GM18858 (cell line): ENCODE results near the gene MINK1.
"Not testable (repeated sequence)": the region's sequence is repeated elsewhere in the genome, so short reads cannot be mapped to it uniquely, and the experiment has no call there.

Experiments
- ATAC-seq: cut with Tn5 transposase; IDR thresholded peaks from one replicate; pipeline ENCODE4 v1.9.1; 2021; ENCODE audit not compliant: unreplicated experiment

MINK1 gene

DNA sequence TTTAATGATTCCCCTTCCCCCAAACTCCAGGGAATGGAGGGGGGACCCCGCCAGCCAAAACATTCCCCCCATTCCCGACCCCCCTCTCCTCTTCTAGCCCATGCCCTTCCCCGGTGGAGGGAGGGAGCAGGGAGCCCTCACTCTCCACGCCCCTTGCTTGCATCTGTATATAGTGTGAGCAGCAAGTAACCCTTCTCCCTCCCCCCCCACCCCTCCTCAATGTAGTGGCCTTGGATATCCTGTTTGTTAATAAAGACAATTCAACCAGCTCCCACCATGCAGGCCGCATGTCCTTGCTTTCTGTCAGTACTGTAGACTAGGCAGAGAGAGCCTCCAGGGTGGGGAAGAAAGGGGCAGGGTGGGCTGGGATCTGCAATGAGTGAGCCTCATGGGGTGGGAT lies 64.6 kb downstream of the MINK1 start:
- no peak for ATAC-seq

DNA sequence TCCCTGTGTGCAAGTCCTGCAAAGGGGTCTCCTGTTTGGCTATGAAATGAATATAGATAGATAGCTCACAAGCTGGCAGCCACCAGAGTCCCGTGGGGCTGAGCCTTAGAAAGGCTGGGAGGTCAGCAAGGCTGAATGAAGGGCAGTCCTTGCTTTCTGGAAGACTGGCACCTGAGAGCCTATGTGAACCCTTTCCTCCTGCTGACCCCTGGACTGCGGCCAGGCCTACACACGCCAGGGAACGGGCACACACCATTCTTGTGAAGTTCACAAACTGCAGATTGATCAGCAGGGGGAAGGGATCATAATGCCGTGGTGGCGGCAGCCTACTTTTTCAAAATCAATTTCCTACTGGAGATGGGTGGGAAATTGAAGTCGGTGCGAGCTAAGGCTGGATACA lies 65.2 kb downstream of the MINK1 start:
- ATAC-seq: no peak

DNA sequence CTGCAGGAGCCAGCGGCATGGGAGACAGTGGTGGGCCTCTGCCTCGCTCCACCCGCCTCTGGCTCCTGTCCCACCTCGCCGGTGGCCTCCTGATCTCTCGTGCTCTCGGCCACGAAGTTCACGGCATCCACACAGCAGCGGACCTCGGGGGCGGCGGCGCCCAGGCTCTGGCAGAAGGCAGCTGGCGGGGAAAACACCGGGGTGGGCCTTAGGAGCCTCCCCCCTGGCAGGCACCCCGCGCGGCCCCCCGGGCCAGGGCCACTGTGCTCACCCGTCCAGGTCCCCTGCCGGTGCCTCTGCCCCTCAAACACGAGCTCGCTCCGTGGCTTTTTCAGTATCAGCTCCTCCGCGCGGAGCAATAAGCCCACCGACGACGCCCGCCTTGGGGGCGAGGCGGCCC lies 65.8 kb downstream of the MINK1 start:
- ATAC-seq: no peak

DNA sequence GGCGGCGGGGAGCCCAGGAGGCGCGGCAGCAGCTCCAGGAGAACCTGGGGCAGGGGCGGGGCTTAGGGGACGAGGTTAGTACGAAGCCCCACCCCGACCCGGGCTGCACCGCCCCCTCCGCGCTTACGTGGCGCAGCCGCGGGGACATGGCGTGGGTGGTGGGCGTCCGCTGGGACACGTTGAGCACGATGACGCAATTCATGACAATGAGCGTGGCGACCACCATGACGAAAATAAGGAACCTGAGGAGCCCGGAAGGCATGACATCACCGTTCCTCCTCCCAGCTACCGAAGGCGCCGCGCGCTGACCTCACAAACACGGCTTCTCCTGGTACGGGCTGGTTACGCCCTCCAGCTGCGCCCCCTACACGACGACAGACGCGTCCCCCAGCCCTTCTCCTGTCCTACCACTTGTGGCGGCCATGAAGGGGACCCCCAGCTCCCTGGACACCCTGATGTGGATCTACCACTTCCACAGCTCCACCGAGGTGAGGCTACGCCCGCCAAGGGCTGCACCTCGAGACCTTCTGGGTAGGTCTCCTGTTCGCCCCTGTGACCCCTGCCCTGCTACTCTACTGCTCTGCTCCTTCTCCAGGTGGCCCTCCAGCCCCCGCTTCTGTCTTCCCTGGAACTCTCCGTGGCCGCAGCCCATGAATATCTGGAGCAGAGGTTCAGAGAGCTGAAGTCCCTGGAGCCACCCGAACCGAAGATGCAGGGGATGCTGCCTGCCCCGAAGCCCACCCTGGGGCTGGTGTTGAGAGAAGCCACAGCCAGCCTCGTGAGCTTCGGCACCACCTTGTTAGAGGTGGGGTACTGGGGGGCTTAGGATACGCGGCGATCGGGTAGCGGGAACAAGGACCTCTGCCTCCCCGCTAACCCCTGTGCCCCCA lies 66.4 kb downstream of the MINK1 start, which contains the start of gene C17orf107:
C17orf107 (plus strand) TSS at position 196 of the 890 bp plus-strand sequence; CDS start at position 423, 227 bp downstream.
- no peak for ATAC-seq

DNA sequence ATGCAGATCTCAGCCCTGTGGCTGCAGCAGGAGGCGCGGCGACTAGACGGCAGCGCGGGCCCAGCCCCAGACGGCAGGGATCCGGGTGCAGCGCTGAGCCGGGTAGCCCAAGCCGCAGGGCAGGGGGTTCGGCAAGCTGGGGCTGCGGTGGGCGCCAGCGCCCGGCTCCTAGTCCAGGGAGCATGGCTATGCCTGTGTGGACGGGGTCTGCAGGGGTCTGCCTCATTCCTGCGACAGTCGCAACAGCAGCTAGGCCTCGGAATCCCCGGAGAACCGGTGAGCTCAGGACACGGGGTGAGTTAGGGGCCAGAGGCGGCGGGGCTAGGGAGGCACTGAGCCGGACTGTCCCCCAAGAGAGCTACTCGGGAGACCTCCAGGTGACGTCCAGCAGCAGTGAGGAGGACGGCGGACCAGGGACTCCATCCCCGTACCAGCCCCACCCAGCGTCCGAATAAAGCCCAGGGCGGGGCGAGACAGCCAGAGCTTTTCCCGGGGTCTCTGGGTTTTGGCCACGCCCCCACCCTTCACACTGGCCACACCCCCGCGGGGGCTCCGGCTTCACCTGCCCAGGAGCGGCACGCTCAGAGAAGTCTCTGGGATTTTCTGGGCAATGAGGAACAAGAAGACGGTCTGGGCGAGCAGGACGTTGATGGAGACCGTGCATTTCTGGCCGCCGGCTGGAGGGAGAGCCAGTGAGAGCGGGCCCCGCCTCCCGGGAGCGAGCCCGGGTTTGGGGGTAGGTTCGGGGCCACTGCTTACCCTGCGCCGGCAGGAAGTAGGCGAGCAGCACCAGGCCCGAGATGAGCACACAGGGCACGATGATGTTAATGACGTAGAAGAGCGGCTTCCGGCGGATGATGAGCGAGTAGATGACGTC lies 67.3 kb downstream of the MINK1 start:
- ATAC-seq: no peak

DNA sequence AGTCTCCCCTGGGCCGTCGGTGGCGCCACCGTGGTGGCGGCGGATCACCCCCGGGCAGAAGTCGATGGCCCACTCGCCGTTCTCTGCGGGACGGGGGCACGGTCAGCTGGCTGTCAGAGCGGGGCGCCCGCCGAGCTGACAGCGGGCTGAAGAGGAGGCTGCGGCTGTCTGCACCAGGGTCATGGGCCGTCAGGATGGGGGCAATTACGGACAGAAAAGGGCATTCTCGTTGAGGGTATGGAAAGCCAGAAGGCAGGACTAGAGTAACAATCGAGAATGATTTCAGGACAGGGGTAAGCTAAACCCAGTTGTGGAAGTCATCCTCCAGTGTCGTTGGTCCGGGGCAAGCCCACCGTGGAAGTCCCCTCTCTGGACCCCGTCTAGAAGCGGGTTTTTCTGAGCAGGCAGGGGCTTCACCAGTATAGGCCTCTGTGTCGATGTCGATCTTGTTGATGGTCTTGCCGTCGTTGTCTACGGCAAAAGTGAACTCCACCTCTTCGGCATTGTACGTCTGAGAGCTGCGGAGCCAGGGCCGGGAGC lies 68.0 kb downstream of the MINK1 start:
- no peak for ATAC-seq

DNA sequence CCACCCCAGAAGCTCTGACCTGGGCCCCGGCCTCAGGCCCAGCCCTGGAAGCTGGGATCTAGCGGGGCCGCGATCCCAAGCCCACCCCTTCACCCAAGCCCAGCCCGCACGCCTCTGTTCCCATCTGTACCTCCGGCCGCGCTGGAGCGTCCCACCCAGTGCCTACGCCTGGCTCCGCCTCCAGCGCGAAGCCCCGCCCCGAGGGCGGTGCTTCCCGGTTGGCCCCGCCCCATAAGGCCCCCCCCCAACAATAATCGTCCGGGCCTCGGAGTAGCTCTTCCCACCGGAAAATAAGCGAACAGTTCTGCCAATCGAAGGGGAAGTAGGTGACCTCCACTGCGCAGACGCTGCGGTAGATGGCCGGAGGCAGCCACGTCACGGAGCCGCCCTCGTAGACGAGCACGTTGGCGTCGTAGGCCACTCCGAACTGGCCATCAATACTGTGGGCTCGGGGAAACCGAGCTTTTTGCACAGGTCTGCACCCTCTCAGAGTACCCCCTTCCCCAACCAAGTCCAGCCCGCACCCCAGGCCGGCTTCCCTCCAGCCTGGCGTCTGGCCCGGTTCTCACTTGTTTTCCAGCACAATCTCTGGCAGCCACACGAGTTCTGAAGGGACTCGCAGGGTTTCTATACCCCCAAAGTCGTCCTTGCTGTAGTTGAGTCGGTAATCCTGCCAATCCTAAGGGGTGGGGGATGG lies 68.7 kb downstream of the MINK1 start:
- ATAC-seq: no peak

DNA sequence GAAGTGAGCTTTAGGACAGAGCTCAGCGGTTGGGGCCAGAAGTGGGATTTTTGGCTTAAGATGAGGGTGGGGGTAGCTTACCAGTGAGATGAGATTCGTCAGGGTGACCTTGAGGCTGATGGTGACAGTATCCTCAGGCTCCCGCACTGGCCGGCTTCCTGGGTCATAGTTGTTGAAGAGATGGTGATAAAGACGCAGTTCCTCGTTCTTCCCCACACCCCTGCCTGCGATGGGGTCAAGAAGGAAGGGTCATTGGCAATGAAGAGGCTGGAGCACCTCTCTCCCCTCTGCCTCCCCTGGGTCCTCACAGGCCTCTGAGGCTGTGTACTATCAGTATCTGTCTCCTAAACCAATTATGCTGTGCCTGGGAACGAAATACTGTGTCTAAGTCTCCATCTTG lies 69.4 kb downstream of the MINK1 start:
- no peak for ATAC-seq

DNA sequence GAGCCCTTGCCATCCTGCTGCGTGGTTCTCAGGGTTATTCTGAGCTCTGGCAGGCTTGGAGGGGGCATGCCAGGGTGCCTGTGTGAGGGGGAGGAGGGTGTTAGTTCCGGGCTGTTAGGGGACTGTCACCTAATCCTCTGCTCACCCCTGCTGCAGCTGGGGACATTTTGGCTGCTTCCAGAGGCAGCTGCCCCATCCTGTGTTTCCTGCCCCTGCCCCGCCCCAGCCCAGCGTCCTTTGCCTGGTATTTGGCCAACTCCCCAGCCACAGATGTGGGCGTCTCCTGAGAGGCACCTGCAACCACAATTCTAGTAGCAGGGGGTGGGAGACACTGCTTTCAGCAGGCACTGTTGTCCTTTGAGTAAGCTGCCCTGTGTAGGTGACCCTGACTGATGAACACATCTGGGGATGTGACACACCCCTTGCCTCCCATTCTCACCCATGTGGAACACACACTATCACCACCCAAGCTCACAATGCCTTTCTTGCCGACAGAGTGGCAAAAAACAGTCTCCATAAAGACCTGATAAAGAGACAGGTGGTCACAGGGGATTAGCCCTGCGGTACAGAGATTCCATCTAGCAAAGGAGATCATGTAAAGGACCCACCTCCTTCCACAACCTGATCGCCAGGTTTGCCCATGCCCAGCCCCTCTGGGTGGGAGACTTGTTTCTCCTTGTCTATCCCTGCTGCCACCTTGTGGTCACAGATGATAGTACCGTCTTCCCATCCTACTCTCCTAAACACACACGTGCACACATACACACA lies 70.1 kb downstream of the MINK1 start, which contains the start of gene CHRNE:
CHRNE (minus strand) TSS at position 48 of the 768 bp plus-strand sequence; CDS start at position 13, 35 bp downstream.
- ATAC-seq: no peak

DNA sequence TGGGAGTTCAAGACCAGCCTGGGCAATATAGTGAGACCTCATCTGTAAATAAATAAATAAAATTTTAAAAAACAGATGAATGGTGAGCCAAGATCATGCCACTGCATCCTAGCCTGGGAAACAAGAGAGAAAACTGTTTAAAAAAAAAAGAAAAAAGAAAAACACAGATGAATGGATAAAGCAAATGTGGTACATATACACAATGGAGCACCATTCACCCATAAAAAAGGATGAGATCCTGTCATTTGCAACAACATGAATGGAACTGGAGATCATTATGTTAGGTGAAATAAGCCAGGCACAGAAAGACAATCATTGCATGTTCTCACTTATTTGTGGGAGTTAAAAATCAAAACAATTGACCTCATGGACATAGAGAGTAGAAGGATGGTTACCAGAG lies 73.5 kb downstream of the MINK1 start:
- not testable (repeated sequence) for ATAC-seq

DNA sequence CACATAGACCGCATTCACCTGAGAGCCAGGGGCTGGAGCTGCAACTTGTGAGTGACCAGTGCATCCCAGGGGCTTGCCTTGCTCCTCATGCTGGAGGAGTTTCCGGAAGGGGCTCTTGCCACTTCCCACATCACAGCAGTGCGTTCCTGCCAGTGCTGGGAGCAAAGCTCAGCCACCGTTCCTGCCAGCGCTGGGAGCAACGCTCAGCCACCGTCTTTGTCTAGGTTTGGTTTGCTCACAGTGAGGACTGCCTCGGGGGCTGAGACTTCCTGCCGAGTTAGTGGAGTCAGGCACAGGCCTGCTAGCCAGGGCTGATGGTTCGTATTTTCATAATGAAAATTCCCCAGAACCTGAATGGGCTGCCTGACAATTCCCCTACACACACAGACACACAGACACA lies 75.2 kb downstream of the MINK1 start:
- no peak for ATAC-seq

DNA sequence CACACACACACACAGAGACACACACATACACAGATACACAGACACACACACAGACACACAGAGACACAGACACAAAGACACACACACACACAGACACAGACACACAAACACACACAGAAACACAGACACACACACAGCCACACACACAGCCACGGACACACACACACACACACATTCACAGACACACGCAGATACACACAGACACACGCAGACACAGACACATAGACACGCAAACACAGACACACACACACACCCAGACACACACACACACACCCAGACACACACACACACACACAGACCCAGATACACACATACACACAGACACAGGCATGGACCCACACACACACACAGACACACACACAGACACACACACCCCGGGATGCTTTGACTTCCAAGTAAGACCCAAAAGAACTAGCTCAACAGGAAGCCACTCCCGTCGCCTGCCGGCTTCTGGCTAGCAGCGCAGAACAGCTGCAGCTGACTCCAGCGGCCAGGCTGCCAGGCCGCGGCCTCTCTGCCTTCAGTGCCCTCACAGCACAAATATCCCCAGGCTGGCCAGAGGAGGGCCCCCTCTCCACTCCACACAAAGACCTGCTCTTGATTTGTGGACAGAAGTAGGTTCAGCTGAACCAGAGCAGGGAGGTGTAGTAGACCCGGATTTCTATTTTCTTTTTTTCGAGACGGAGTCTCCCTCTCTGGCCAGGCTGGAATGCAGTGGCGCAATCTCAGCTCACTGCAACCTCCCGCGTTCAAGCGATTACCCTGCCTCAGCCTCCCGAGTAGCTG lies 75.8 kb downstream of the MINK1 start:
- no peak for ATAC-seq

DNA sequence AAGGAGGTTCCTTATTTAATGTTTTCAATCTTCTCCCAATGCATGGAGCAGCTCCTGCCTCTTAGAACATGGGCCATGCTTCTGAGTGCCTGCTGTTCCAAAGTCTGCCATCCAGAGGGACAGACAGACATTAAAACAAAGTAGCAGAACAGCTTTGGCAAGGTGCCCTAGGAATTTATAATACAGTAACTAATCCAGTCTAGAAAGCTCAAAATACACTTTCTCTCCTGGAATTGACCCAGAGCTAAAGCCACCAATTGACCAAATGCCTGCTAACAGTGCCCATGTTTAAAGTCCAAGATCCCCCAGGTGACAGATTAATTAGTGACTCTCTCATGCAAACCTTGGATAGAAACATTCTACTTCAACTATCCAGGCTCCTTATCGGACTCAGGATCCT lies 80.9 kb downstream of the MINK1 start:
- no peak for ATAC-seq

DNA sequence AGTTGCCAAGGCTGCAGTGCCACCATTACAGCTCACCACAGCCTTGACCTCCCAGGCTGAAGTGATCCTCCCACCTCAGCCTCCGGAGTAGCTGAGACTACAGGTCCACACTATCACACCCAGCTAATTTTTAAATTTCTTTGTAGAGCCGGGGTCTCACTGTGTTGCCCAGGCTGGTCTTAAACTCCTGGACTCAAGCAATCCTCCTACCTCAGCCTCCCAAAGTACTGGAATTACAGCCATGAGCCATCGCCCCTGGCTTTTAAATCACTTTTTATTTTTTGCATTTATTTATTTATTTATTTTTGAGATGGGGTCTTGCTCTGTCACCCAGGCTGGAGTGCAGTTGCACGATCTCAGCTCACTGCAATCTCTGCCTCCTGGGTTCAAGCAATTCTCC lies 81.4 kb downstream of the MINK1 start:
- not testable (repeated sequence) for ATAC-seq

DNA sequence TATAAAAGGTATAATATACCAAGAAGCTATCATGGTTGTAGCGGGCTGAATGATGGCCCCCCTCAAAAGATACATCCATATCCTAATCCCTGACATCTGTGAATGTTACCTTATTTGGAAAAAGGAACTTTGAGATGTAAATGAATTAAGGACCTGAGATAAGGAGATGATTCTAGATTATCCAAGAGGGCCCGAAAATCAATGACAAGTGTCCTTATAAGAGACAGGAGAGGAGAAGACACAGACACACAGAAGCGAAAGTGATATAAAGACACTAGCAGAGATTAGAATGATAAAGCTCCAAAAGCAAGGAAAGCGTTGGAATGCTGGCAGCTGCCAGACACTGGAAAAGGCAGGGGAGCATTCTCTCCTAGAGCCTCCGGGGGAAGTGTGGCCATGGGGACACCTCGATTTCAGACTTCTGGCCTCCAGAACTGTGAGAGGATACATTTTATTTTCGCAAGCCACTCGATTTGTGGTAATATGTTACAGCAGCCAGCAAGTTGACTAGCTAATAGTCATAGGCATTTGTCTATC lies 86.4 kb downstream of the MINK1 start:
- ATAC-seq: no peak

DNA sequence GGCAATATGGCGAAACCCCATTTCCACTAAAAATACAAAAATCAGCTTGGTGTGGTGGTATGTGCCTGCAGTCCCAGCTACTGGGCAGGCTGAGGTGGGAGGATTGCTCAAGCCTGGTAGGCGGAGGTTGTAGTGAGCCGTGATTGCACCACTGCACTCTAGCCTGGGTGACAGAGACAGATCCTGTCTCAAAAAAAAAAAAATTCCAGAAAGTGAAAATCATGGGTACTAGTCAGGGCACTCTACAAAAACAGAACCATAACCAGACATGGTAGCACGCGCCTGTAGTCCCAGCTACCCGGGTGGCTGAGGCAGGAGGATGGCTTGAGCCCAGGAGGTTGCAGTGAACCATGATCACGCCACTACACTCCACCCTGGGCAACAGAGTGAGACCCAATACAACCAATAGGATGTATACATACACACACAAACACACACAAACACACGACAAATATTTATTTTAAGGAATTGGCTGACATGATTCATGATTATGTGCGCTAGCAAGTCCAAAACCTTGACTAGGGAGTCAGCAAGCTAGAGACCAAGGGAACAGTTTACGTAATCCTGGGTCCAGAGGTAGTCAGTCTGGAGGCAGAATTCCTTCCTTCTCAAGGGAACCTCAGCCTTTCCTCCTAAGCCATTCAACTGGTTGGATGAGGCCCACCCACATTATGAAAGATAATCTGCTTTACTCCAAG lies 87.4 kb downstream of the MINK1 start:
- ATAC-seq: no peak

DNA sequence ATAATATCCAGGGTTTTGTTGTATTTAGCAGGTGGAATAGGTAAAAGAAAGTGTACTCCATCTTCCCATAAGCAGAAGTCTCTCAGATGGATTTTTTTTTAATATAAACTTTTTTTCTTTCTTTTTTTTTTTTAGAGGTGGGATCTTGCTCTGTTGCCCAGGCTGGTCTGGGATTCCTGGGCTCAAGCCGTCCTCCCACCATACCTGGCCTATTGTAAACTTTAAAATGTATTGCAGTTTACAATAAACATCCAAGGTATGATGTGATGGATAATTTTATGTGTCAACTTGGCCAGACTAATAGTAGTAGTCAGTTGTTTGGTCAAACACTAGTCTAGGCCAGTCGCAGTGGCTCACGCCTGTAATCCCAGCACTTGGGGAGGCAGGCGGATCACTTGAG lies 88.2 kb downstream of the MINK1 start:
- no peak for ATAC-seq

DNA sequence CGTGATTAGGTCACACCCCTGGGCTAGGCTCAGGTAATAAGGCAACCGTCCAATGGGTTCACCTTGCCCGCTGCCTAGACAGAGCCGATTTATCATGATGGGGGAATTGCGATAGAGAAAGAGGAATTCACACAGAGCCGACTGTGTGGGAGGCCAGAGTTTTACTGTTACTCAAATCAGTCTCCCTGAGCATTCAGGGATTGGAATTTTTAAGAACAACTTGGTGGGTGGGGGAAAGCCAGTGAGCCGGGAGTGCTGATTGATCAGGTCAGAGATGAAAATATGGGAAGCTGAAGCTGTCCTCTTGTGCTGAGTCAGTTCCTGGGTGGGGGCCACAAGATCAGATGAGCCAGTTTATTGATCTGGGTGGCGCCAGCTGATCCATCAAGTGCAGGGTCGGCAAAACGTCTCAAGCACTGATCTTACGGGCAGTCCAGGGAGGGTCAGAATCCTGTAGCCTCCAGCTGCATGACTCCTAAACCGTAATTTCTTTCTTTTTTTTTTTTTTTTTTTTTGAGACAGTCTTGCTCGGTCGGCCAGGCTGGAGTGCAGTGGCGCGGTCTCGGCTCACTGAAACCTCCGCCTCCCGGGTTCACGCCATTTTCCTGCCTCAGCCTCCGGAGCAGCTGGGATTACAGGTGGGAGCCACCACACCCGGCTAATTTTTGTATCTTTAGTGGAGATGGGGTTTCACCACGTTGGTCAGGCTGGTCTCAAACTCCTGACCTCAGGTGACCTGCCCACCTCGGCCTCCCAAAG lies 93.6 kb downstream of the MINK1 start:
- ATAC-seq: not testable (repeated sequence)
